Choroid plexus epithelial cell (primary cell): ENCODE measurements around the gene RBMS1.

Experiments
- DNase-seq: peaks from one replicate; pipeline ENCODE4 v3.0.0-alpha.2; 2010; ENCODE audit warnings: low read depth
- H3K4me3 ChIP-seq: 2 replicates; pipeline ENCODE4 v1.5.1; 2011; ENCODE audit warnings: low read depth, mild to moderate bottlenecking, control low read depth, low read length, moderate library complexity
- CTCF ChIP-seq: conservative IDR thresholded peaks from 2 replicates; pipeline ENCODE4 v1.5.1; 2011; ENCODE audit warnings: low read depth, mild to moderate bottlenecking, control low read depth, inconsistent platforms, low read length, moderate library complexity

The RBMS1 gene

GRCh38 chr2:160513120-160513519, 19.5 kb upstream of the RBMS1 start:
- no peak for DNase-seq
- no peak for TF ChIP-seq CTCF
- no peak overlapping the region for H3K4me3 ChIP-seq

GRCh38 chr2:160512491-160512890, 18.9 kb upstream of the RBMS1 start:
- no peak for DNase-seq
- H3K4me3 ChIP-seq = no peak overlapping the region
- no peak for TF ChIP-seq CTCF

GRCh38 chr2:160510617-160511016, 17.0 kb upstream of the RBMS1 start:
- H3K4me3 ChIP-seq = no peak overlapping the region
- TF ChIP-seq CTCF = no peak
- DNase-seq = peak; percentile 59

GRCh38 chr2:160509016-160509415, 15.4 kb upstream of the RBMS1 start:
- no peak for DNase-seq

GRCh38 chr2:160507464-160507863, 13.9 kb upstream of the RBMS1 start:
- no peak overlapping the region for H3K4me3 ChIP-seq
- no peak for TF ChIP-seq CTCF
- DNase-seq = peak; percentile 52

More at GRCh38 chr2:160509016-160509415, 15.4 kb upstream of the RBMS1 start:
- H3K4me3 ChIP-seq = no peak overlapping the region
- no peak for TF ChIP-seq CTCF

- DNase-seq = no peak
- H3K4me3 ChIP-seq = no peak overlapping the region
- TF ChIP-seq CTCF = no peak
Measured at GRCh38 chr2:160507046-160507407, 13.4 kb upstream of the RBMS1 start.

- DNase-seq = no peak
- no peak overlapping the region for H3K4me3 ChIP-seq
- TF ChIP-seq CTCF = no peak
Measured at GRCh38 chr2:160506371-160507045, 12.9 kb upstream of the RBMS1 start.
